HL-60 (cell line): Measurements from ENCODE around the gene TEC.

Source experiments
- CTCF ChIP-seq: IDR thresholded peaks from one replicate; pipeline ENCODE4 v1.5.1; 2011; ENCODE audit warnings: low read length, control low read depth, inconsistent platforms; ENCODE audit not compliant: insufficient read depth
- REST ChIP-seq: IDR thresholded peaks from 2 replicates; pipeline ENCODE4 v1.6.1; 2012; ENCODE audit warnings: low read depth; ENCODE audit not compliant: insufficient replicate concordance

GRCh38 chr4:48205626-48206025, 64.0 kb downstream of the TEC start:
- TF ChIP-seq CTCF (no peak), REST (no peak)
